Measurements from ENCODE around the gene LAMB1.

LAMB1 gene

DNA sequence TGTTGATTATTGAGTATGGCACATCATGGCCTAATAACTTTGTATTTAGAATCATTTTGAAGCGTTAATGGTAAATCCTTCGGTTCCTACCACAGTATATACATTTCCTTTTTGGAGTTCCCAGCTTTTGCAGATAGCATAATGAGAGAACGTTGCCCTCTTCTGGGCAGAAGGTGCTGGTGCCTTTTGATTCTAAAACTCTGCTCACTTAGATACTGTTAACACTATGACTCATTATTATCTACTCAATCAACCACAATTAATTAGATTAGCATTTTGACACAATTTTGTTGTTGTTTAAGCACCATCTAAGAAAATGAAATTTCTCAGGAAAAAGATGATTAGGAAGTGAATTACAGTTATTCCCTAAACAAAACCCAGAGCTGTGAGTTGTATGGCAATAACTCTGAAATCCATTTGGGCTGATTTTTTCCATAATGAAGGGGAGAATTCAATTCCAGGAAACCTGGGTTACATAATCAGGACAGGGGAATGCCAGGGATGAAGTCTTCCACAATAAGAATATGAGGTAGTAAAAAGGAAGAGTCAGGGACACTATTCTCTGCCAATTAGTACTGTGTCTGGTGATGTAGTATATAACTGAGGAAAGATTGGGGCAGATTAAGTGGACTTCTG, 123.4 kb downstream of the LAMB1 start:
- H3K4me3 ChIP-seq (ENCODE audit: low read depth, low read length) = no peak overlapping the region
- TF ChIP-seq, protein P1, sequence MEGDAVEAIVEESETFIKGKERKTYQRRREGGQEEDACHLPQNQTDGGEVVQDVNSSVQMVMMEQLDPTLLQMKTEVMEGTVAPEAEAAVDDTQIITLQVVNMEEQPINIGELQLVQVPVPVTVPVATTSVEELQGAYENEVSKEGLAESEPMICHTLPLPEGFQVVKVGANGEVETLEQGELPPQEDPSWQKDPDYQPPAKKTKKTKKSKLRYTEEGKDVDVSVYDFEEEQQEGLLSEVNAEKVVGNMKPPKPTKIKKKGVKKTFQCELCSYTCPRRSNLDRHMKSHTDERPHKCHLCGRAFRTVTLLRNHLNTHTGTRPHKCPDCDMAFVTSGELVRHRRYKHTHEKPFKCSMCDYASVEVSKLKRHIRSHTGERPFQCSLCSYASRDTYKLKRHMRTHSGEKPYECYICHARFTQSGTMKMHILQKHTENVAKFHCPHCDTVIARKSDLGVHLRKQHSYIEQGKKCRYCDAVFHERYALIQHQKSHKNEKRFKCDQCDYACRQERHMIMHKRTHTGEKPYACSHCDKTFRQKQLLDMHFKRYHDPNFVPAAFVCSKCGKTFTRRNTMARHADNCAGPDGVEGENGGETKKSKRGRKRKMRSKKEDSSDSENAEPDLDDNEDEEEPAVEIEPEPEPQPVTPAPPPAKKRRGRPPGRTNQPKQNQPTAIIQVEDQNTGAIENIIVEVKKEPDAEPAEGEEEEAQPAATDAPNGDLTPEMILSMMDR (IDR thresholded peaks at IDR 0.05; ENCODE audit: borderline replicate concordance, insufficient read depth, low read depth, low read length) = peak; percentile 56

GRCh38 chr7:107878636-107879035, 124.3 kb downstream of the LAMB1 start:
- TF ChIP-seq, protein P1 (IDR thresholded peaks at IDR 0.05; ENCODE audit: borderline replicate concordance, insufficient read depth, low read depth, low read length) = no peak
- H3K4me3 ChIP-seq (ENCODE audit: low read depth, low read length) = no peak overlapping the region

GRCh38 chr7:107877731-107878382, 125.1 kb downstream of the LAMB1 start:
- TF ChIP-seq, protein P1 (IDR thresholded peaks at IDR 0.05; ENCODE audit: borderline replicate concordance, insufficient read depth, low read depth, low read length) = no peak
- H3K4me3 ChIP-seq (ENCODE audit: low read depth, low read length) = no peak overlapping the region

DNA sequence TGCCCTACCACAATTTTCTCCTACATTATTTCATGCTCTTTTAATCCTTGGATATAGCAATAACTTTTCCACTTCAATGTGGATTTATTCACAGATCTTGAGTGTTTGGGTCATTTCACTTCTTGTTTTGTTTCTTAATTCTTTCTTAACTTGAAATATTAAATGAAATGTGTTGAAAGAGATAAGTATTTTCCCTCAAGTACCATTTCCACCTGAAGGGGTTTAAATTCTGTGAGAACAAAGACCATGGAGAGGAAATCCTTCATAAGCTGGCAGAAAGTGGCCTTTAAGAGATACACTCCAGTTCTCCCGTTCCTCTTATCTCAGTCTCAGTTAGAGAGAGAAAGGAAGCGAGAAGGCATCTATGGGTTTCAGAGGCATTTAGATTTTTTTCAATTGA, 126.0 kb downstream of the LAMB1 start:
- H3K4me3 ChIP-seq (ENCODE audit: low read depth, low read length) = no peak overlapping the region
- TF ChIP-seq, protein P1 (IDR thresholded peaks at IDR 0.05; ENCODE audit: borderline replicate concordance, insufficient read depth, low read depth, low read length) = no peak

- TF ChIP-seq, protein P1 (IDR thresholded peaks at IDR 0.05; ENCODE audit: borderline replicate concordance, insufficient read depth, low read depth, low read length) = peak; percentile 50; the same call in 1 of the 2 replicates
Observed at GRCh38 chr7:107874605-107875446, 128.1 kb downstream of the LAMB1 start.

GRCh38 chr7:107874111-107874510, 128.8 kb downstream of the LAMB1 start:
- no peak overlapping the region for H3K4me3 ChIP-seq (ENCODE audit: low read depth, low read length)
- TF ChIP-seq, protein P1 (IDR thresholded peaks at IDR 0.05; ENCODE audit: borderline replicate concordance, insufficient read depth, low read depth, low read length) = no peak

More at GRCh38 chr7:107874605-107875446, 128.1 kb downstream of the LAMB1 start:
- H3K4me3 ChIP-seq (ENCODE audit: low read depth, low read length) = no peak overlapping the region
